GM13976 (cell line): Measurements from ENCODE around the gene SPART.
A peak's percentile ranks its signal among the peaks of the same experiment; 100 is the strongest.
"Not testable (repeated sequence)": the region's sequence is repeated elsewhere in the genome, so short reads cannot be mapped to it uniquely, and the experiment has no call there.

Experiments
- DNase-seq: peaks from one replicate; pipeline ENCODE4 v3.0.0; 2012; ENCODE audit warnings: low spot score
- in situ Hi-C: fragments of 300-500 bp; cut with MboI; formaldehyde crosslinking; loops from one replicate; pipeline ENCODE4 v1.12.0; 2022; ENCODE audit warnings: low sequenced_read_pairs, mixed read lengths, inconsistent platforms; ENCODE audit not compliant: unreplicated experiment
- TF ChIP-seq, protein P1 (sequence below): IDR thresholded peaks from 2 replicates; pipeline ENCODE4 v1.5.1; 2012; ENCODE audit warnings: borderline replicate concordance, mild to moderate bottlenecking; ENCODE audit not compliant: insufficient read depth; ENCODE audit errors: extremely low read depth, missing control alignments, control extremely low read depth

Gene SPART

DNA sequence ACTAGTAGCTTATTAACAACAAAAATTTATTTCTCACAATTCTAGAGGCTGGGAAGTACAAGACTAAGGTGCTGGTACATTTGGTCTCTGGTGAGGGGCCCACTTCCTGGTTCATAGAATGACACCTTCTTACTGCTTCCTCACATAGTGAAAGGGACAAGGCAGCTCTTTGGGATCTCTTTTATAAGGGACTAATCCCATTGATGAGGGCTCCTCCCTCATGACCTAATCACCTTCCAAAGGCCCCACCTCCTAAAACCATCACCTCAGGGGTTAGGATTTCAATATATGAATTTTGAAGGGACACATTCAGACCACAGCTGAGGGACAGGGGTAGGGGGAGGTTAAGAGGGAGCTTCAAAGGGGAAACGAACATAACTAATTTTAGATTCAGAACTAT, 20.3 kb downstream of the SPART start:
- in situ Hi-C loops, result no loop called here
- no peak for DNase-seq
- TF ChIP-seq, protein P1, sequence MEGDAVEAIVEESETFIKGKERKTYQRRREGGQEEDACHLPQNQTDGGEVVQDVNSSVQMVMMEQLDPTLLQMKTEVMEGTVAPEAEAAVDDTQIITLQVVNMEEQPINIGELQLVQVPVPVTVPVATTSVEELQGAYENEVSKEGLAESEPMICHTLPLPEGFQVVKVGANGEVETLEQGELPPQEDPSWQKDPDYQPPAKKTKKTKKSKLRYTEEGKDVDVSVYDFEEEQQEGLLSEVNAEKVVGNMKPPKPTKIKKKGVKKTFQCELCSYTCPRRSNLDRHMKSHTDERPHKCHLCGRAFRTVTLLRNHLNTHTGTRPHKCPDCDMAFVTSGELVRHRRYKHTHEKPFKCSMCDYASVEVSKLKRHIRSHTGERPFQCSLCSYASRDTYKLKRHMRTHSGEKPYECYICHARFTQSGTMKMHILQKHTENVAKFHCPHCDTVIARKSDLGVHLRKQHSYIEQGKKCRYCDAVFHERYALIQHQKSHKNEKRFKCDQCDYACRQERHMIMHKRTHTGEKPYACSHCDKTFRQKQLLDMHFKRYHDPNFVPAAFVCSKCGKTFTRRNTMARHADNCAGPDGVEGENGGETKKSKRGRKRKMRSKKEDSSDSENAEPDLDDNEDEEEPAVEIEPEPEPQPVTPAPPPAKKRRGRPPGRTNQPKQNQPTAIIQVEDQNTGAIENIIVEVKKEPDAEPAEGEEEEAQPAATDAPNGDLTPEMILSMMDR, result no peak

DNA sequence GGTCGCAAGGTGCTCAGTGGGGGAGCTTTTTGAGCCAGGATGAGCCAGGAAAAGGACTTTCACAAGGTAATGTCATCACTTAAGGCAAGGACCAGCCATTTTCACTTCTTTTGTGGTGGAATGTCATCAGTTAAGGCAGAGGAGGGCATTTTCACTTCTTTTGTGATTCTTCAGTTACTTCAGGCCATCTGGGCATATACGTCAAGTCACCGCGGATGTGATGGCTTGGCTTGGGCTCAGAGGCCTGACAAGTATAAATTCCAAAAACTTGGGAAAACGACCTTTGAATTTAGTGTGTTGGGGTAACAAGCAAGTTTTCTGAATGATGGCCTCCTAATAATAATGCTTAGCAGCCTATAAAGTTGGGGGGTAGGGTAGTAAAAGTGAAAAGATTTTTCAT, 21.3 kb downstream of the SPART start:
- in situ Hi-C loops, DNase-seq: not testable (repeated sequence)

DNA sequence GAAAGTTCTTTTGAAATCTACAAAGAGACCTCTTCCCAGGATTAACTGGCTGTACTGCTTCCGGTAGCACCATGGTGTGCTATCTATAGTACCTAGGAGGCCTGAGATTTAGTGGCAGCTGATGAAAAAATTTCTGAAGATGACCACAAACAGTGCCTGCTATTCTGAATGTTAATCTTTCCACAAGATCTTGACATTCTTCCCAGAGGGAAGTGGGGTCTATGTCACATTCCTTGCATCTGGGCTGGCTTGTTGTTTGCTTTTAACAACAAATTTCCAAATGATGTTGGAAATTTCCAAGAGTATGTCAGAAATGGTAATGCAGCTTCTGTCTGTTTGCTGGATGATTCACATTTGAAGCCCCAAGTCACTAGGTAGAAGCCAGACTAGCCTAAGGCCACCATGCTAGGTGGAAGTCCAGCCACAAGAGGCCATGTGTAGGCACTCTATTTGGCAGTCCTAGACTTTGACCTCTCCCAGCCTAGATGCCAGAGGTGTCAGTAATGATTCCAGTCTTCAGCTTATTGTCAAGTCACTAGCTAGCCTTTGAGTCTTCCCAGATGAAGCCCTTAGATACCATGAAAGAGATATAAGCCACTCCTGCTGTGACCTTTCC, 22.1 kb downstream of the SPART start:
- TF ChIP-seq, protein P1, result no peak
- DNase-seq, result no peak
- in situ Hi-C loops, result no loop called here

GRCh38 chr13:36323408-36323807, 22.8 kb downstream of the SPART start:
- no peak for DNase-seq
- in situ Hi-C loops, result no loop called here
- TF ChIP-seq, protein P1, result no peak

- DNase-seq, in situ Hi-C loops: not testable (repeated sequence)
Observed at GRCh38 chr13:36319793-36320192, 26.4 kb downstream of the SPART start.

DNA sequence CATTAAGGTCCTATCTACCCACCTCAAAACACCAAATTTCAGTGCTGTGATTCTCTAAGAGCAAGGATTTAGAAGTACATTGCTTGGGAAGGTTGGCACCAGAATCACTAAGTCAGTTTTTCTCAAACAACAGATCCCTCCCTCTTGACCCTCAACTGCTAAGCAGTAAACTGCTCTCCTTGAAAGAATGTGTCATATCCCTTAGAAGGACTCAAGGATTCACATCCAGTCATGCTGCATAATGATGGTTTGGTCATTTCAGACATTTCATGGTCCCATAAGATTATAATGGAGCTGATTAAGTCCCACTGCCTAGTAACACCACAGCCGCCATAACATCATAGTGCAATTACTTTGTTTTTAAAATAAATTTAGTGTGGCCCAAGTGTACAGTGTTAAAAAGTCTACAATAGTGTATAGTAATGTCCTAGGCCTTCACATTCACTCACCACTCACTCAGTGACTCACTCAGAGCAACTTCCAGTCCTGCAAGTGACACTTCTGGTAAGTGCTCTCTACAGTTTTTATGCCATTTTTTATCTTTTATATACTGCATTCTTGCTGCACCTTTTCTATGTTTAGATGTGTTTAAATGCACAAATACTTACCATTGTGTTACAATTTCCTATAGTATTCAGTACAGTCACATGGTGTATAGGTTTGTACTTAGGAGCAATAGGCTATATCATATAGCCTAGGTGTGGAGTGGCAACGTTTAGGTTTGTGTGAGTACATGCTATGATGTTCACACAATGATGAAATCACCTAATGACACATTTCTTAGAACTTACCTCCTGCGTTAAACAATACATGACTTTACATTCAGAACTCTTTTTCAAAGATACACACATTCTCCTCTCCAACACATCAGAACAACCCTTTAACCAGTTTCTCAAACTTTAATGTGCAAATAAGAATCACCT, 32.9 kb downstream of the SPART start:
- no peak for DNase-seq
- in situ Hi-C loops, result no loop called here
- TF ChIP-seq, protein P1, result no peak

- DNase-seq, result peak; percentile 24
- TF ChIP-seq, protein P1, result no peak
- in situ Hi-C loops, result no loop called here
Observed at GRCh38 chr13:36310417-36311108, 35.6 kb downstream of the SPART start.
